Neural progenitor cell (in vitro differentiated cells): ENCODE data around the gene ADAT2. TPM values are rescaled to one million over a fixed set of nuclear protein-coding genes. Genes with fewer than 3 reads are reported as not detected.

Source experiments
- DNase-seq: peaks from one replicate; pipeline ENCODE4 v3.0.0-alpha.2; 2016; ENCODE audit warnings: low spot score
- H2AFZ ChIP-seq: fragments of 200-600 bp; sonication (generic); replicated peaks from 2 replicates; pipeline ENCODE4 v1.6.1; 2016; ENCODE audit warnings: antibody characterized with exemption
- H3F3A ChIP-seq: fragments of 200-600 bp; sonication (generic); 2 replicates; pipeline ENCODE4 v1.6.1; 2016; ENCODE audit warnings: antibody characterized with exemption, low read depth
- H3K27ac ChIP-seq: fragments of 200-600 bp; sonication (generic); 2 replicates; pipeline ENCODE4 v1.5.1; 2016; ENCODE audit warnings: mild to moderate bottlenecking
- H3K27me3 ChIP-seq: fragments of 200-600 bp; sonication (generic); 2 replicates; pipeline ENCODE4 v1.6.1; 2016; ENCODE audit warnings: mild to moderate bottlenecking, moderate library complexity
- H3K36me3 ChIP-seq: fragments of 200-600 bp; sonication (generic); 2 replicates; pipeline ENCODE4 v1.5.1; 2016
- H3K4me1 ChIP-seq: fragments of 200-600 bp; sonication (generic); 2 replicates; pipeline ENCODE4 v1.6.1; 2016; ENCODE audit warnings: mixed run types
- H3K4me2 ChIP-seq: fragments of 200-600 bp; sonication (generic); 2 replicates; pipeline ENCODE4 v1.6.1; 2016
- H3K4me3 ChIP-seq: fragments of 200-600 bp; sonication (generic); 2 replicates; pipeline ENCODE4 v1.5.1; 2016
- H3K79me2 ChIP-seq: fragments of 200-600 bp; sonication (generic); 2 replicates; pipeline ENCODE4 v1.6.1; 2016; ENCODE audit warnings: low read depth
- H3K9ac ChIP-seq: fragments of 200-600 bp; sonication (generic); 2 replicates; pipeline ENCODE4 v1.6.1; 2016
- H3K9me3 ChIP-seq: fragments of 200-600 bp; sonication (generic); 2 replicates; pipeline ENCODE4 v1.5.1; 2016; ENCODE audit warnings: low read depth
- H4K20me1 ChIP-seq: fragments of 200-600 bp; sonication (generic); 2 replicates; pipeline ENCODE4 v1.6.1; 2016; ENCODE audit warnings: low read depth
- H3K27ac Mint-ChIP-seq: 3 replicates; pipeline ENCODE4 v1.8.0; 2021; ENCODE audit warnings: mixed read lengths
- H3K27me3 Mint-ChIP-seq: 2 replicates; pipeline ENCODE4 v1.8.0; 2022; ENCODE audit warnings: low read depth, mild to moderate bottlenecking, inconsistent platforms, moderate library complexity, mixed read lengths; ENCODE audit not compliant: insufficient read depth
- H3K36me3 Mint-ChIP-seq: 3 replicates; pipeline ENCODE4 v1.8.0; 2021; ENCODE audit warnings: mixed read lengths
- H3K4me1 Mint-ChIP-seq: 3 replicates; pipeline ENCODE4 v1.8.0; 2021; ENCODE audit warnings: mixed read lengths
- H3K4me3 Mint-ChIP-seq: 3 replicates; pipeline ENCODE4 v1.8.0; 2021; ENCODE audit warnings: mild to moderate bottlenecking, moderate library complexity, mixed read lengths
- H3K9me3 Mint-ChIP-seq: 3 replicates; pipeline ENCODE4 v1.8.0; 2020; ENCODE audit warnings: mixed read lengths
- CTCF ChIP-seq: fragments of 200-600 bp; sonication (generic); IDR thresholded peaks from 2 replicates; pipeline ENCODE4 v1.5.1; 2017; ENCODE audit warnings: antibody characterized with exemption, mild to moderate bottlenecking
- EZH2 ChIP-seq: fragments of 200-600 bp; sonication (generic); IDR thresholded peaks from 2 replicates; pipeline ENCODE4 v1.6.1; 2017; ENCODE audit warnings: antibody characterized with exemption, mild to moderate bottlenecking, moderate library complexity
- EZH2phosphoT487 ChIP-seq: fragments of 200-600 bp; sonication (generic); IDR thresholded peaks from 2 replicates; pipeline ENCODE4 v1.6.1; 2017; ENCODE audit warnings: antibody characterized with exemption
- total RNA-seq: library from RNA; depleted of rRNA; stranded (reverse); fragments of >200 nt; gene quantifications from 2 replicates; pipeline ENCODE4 v1.2.3, GENCODE V29; 2015; ENCODE audit warnings: low replicate concordance

ADAT2 gene
- total RNA-seq, 1 donor from 2014 or later: 17.8 TPM

GRCh38 chr6:143400258-143401067 is 50.0 kb downstream of the ADAT2 start:
- no peak overlapping the region for H3K27ac ChIP-seq

GRCh38 chr6:143399775-143400174 is 50.7 kb downstream of the ADAT2 start:
- H3F3A ChIP-seq: no peaks in the 10 kb centered on the region
- H2AFZ ChIP-seq: no peak overlapping the region
- no peaks in the 10 kb centered on the region for H4K20me1 ChIP-seq
- no peak overlapping the region for H3K4me3 Mint-ChIP-seq
- H3K36me3 Mint-ChIP-seq: no peaks in the 10 kb centered on the region
- H3K36me3 ChIP-seq: no peaks in the 10 kb centered on the region
- H3K27me3 Mint-ChIP-seq: peaks cover 2% of the 10 kb centered on the region
- H3K9ac ChIP-seq: no peak overlapping the region
- TF ChIP-seq EZH2phosphoT487 (no peak), EZH2 (no peak), CTCF (no peak)
- no peaks in the 10 kb centered on the region for H3K27me3 ChIP-seq
- H3K9me3 ChIP-seq: no peaks in the 10 kb centered on the region
- no peak overlapping the region for H3K27ac ChIP-seq
- no peak overlapping the region for H3K4me2 ChIP-seq
- no peak overlapping the region for H3K27ac Mint-ChIP-seq
- peaks cover 18% of the 10 kb centered on the region for H3K4me1 Mint-ChIP-seq
- DNase-seq: no peak
- H3K79me2 ChIP-seq: no peaks in the 10 kb centered on the region
- H3K4me1 ChIP-seq: peaks cover 15% of the 10 kb centered on the region
- H3K9me3 Mint-ChIP-seq: no peaks in the 10 kb centered on the region
- no peak overlapping the region for H3K4me3 ChIP-seq

More at GRCh38 chr6:143400258-143401067, 50.0 kb downstream of the ADAT2 start:
- no peak for TF ChIP-seq EZH2
- TF ChIP-seq CTCF: no peak
- no peak for TF ChIP-seq EZH2phosphoT487
- no peaks in the 10 kb centered on the region for H3K9me3 ChIP-seq
- no peaks in the 10 kb centered on the region for H3K36me3 Mint-ChIP-seq
- H3F3A ChIP-seq: no peaks in the 10 kb centered on the region
- H3K9ac ChIP-seq: no peak overlapping the region
- peaks cover 2% of the 10 kb centered on the region for H3K27me3 Mint-ChIP-seq
- H3K4me3 ChIP-seq: no peak overlapping the region
- no peak overlapping the region for H3K27ac Mint-ChIP-seq
- H3K4me2 ChIP-seq: peak overlapping the region; percentile 13
- H4K20me1 ChIP-seq: no peaks in the 10 kb centered on the region
- no peaks in the 10 kb centered on the region for H3K9me3 Mint-ChIP-seq
- no peaks in the 10 kb centered on the region for H3K36me3 ChIP-seq
- no peaks in the 10 kb centered on the region for H3K79me2 ChIP-seq
- no peak for DNase-seq
- no peaks in the 10 kb centered on the region for H3K27me3 ChIP-seq
- peaks cover 21% of the 10 kb centered on the region for H3K4me1 Mint-ChIP-seq
- no peak overlapping the region for H3K4me3 Mint-ChIP-seq
- H2AFZ ChIP-seq: peak overlapping the region; percentile 96
- peaks cover 15% of the 10 kb centered on the region for H3K4me1 ChIP-seq

- Mint-ChIP-seq H3K9me3 (no peaks in the 10 kb centered on the region), H3K4me3 (no peak overlapping the region), H3K27me3 (peaks cover 2% of the 10 kb centered on the region), H3K4me1 (peaks cover 18% of the 10 kb centered on the region), H3K27ac (peak overlapping the region; percentile 18), H3K36me3 (no peaks in the 10 kb centered on the region)
- no peak overlapping the region for H3K27ac ChIP-seq
- no peak overlapping the region for H2AFZ ChIP-seq
- H3K79me2 ChIP-seq: no peaks in the 10 kb centered on the region
- no peaks in the 10 kb centered on the region for H3K27me3 ChIP-seq
- no peaks in the 10 kb centered on the region for H3K9me3 ChIP-seq
- no peak overlapping the region for H3K4me2 ChIP-seq
- H4K20me1 ChIP-seq: no peaks in the 10 kb centered on the region
- H3K9ac ChIP-seq: no peak overlapping the region
- TF ChIP-seq EZH2 (no peak), CTCF (no peak), EZH2phosphoT487 (no peak)
- H3F3A ChIP-seq: no peaks in the 10 kb centered on the region
- no peak for DNase-seq
- no peaks in the 10 kb centered on the region for H3K36me3 ChIP-seq
- H3K4me3 ChIP-seq: no peak overlapping the region
- peaks cover 15% of the 10 kb centered on the region for H3K4me1 ChIP-seq
These were observed 51.3 kb downstream of the ADAT2 start for GRCh38 chr6:143399176-143399575.
